Prostate gland (tissue), 2 donors: ENCODE results near the gene GABRG3.

Source experiments
- POLR2A ChIP-seq: fragments of 450-650 bp; IDR thresholded peaks from one replicate; pipeline ENCODE4 v1.6.1; 2016; ENCODE audit warnings: antibody characterized with exemption, mild to moderate bottlenecking
- TF ChIP-seq, protein P1 (sequence below), 4 experiments: fragments of 200-600 bp in 2 of 4; fragments of 450-650 bp in 2 of 4; sonication (generic) in 2 of 4; IDR thresholded peaks; 1 replicate in 3 of 4; 2 replicates in 1 of 4; pipeline ENCODE4 v1.5.1; 2016 to 2019; ENCODE audit warnings: antibody characterized with exemption in 4 of 4, mild to moderate bottlenecking in 2 of 4, moderate library complexity in 2 of 4

GRCh38 chr15:27183201-27183600 lies 212.2 kb downstream of the GABRG3 start:
- TF ChIP-seq POLR2A: no peak
- TF ChIP-seq, protein P1, sequence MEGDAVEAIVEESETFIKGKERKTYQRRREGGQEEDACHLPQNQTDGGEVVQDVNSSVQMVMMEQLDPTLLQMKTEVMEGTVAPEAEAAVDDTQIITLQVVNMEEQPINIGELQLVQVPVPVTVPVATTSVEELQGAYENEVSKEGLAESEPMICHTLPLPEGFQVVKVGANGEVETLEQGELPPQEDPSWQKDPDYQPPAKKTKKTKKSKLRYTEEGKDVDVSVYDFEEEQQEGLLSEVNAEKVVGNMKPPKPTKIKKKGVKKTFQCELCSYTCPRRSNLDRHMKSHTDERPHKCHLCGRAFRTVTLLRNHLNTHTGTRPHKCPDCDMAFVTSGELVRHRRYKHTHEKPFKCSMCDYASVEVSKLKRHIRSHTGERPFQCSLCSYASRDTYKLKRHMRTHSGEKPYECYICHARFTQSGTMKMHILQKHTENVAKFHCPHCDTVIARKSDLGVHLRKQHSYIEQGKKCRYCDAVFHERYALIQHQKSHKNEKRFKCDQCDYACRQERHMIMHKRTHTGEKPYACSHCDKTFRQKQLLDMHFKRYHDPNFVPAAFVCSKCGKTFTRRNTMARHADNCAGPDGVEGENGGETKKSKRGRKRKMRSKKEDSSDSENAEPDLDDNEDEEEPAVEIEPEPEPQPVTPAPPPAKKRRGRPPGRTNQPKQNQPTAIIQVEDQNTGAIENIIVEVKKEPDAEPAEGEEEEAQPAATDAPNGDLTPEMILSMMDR (IDR thresholded peaks at IDR 0.05): no peak
